Cardiac fibroblast (primary cell): ENCODE measurements around the gene NLRP12.
A peak's percentile ranks its signal among the peaks of the same experiment; 100 is the strongest.
"Not testable (repeated sequence)": the region's sequence is repeated elsewhere in the genome, so short reads cannot be mapped to it uniquely, and the experiment has no call there.

Experiments
- DNase-seq, 2 donors: peaks; one replicate each; pipeline versions ENCODE4 v3.0.0 to v3.0.0-alpha.2; 2010; ENCODE audit warnings: low read depth in 2 of 2
- H3K4me3 ChIP-seq, 2 donors: replicated peaks in 1 of 2; 1 replicate in 1 of 2; 2 replicates in 1 of 2; pipeline ENCODE4 v1.5.1; 2011; ENCODE audit warnings: low read depth in 2 of 2, low read length in 2 of 2, mild to moderate bottlenecking in 2 of 2, moderate library complexity in 1 of 2
- TF ChIP-seq, protein P1 (sequence below): IDR thresholded peaks from one replicate; pipeline ENCODE4 v1.5.1; 2011; ENCODE audit warnings: low read depth, mild to moderate bottlenecking, low read length, inconsistent platforms

NLRP12 gene, protein sequence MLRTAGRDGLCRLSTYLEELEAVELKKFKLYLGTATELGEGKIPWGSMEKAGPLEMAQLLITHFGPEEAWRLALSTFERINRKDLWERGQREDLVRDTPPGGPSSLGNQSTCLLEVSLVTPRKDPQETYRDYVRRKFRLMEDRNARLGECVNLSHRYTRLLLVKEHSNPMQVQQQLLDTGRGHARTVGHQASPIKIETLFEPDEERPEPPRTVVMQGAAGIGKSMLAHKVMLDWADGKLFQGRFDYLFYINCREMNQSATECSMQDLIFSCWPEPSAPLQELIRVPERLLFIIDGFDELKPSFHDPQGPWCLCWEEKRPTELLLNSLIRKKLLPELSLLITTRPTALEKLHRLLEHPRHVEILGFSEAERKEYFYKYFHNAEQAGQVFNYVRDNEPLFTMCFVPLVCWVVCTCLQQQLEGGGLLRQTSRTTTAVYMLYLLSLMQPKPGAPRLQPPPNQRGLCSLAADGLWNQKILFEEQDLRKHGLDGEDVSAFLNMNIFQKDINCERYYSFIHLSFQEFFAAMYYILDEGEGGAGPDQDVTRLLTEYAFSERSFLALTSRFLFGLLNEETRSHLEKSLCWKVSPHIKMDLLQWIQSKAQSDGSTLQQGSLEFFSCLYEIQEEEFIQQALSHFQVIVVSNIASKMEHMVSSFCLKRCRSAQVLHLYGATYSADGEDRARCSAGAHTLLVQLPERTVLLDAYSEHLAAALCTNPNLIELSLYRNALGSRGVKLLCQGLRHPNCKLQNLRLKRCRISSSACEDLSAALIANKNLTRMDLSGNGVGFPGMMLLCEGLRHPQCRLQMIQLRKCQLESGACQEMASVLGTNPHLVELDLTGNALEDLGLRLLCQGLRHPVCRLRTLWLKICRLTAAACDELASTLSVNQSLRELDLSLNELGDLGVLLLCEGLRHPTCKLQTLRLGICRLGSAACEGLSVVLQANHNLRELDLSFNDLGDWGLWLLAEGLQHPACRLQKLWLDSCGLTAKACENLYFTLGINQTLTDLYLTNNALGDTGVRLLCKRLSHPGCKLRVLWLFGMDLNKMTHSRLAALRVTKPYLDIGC

DNA sequence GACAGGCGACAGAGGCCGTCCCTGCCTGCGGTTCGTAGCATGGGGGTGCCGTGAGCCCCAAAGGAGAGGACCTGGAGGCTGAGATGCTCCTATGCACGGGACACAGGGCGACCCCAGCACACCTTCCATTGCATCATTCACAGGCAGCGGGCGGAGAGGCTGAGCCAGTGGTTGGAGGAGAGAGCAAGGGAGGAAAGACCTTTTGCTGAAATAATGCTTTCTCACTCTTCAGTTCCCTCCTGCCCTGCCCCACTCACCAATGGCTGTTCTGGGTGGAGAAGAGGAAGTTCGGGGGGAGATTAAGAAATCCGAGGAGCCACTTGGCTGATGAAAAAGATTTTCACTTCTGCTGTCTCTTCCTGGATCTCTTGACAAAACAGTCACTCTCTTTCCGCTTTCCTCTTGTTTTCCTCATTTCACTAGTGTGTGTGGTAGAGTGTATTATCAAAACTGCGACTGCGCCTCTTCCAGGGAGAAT lies at the start of gene NLRP12:
NLRP12 (minus strand) TSS at position 181 of the 478 bp plus-strand sequence; CDS start at position 41, 140 bp downstream.
- DNase-seq: no peak
- TF ChIP-seq, protein P1, sequence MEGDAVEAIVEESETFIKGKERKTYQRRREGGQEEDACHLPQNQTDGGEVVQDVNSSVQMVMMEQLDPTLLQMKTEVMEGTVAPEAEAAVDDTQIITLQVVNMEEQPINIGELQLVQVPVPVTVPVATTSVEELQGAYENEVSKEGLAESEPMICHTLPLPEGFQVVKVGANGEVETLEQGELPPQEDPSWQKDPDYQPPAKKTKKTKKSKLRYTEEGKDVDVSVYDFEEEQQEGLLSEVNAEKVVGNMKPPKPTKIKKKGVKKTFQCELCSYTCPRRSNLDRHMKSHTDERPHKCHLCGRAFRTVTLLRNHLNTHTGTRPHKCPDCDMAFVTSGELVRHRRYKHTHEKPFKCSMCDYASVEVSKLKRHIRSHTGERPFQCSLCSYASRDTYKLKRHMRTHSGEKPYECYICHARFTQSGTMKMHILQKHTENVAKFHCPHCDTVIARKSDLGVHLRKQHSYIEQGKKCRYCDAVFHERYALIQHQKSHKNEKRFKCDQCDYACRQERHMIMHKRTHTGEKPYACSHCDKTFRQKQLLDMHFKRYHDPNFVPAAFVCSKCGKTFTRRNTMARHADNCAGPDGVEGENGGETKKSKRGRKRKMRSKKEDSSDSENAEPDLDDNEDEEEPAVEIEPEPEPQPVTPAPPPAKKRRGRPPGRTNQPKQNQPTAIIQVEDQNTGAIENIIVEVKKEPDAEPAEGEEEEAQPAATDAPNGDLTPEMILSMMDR: no peak

GRCh38 chr19:53872762-53873161 lies 48.6 kb upstream of the NLRP12 start:
- no peak overlapping the region for H3K4me3 ChIP-seq
- no peak for DNase-seq
- TF ChIP-seq, protein P1: no peak

More for the DNA sequence above, at the start of gene NLRP12:
- no peak within 1 kb of the TSS for H3K4me3 ChIP-seq

- TF ChIP-seq, protein P1: no peak
Observed at GRCh38 chr19:53871454-53871853, 47.3 kb upstream of the NLRP12 start.

DNA sequence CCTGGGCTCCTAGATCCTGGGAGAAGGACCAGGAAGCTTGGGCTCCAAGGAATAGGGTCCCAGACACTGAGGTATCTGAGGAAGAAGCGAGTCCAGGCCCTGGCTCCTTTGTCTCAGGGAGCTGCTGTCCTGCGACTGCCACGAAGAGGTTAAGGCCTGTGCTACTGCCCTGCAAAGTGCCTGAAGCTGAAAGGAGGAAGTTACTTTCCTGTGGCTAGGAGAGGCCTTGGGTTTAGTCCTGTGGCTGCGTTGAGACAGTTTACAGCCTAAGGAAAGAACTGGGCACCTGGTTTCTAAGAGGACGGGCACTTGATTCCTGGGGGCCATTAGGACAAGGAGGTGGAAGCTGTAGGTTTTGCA lies 46.4 kb upstream of the NLRP12 start:
- no peak for DNase-seq
- H3K4me3 ChIP-seq: peak overlapping the region; percentile 21 to 24
- TF ChIP-seq, protein P1: no peak

More at GRCh38 chr19:53871454-53871853, 47.3 kb upstream of the NLRP12 start:
- H3K4me3 ChIP-seq: no peak overlapping the region
- DNase-seq: no peak

GRCh38 chr19:53869805-53870484 lies 45.8 kb upstream of the NLRP12 start:
- peak overlapping the region; percentile 88 to 97 for H3K4me3 ChIP-seq
- not testable (repeated sequence) for DNase-seq

GRCh38 chr19:53868892-53869804 lies 45.0 kb upstream of the NLRP12 start:
- DNase-seq: peak; percentile 89 to 96
- TF ChIP-seq, protein P1: peak; percentile 29
- peak overlapping the region; percentile 88 to 97 for H3K4me3 ChIP-seq
